Transverse colon (tissue), 4 donors: Measurements from ENCODE around the gene CNPPD1. TPM values are rescaled to one million over a fixed set of nuclear protein-coding genes. Genes with fewer than 3 reads are reported as not detected.

Experiments used
- DNase-seq: peaks from one replicate; pipeline ENCODE4 v3.0.0-alpha.2; 2019
- H3K27ac ChIP-seq, 4 donors: fragments of 200-600 bp; sonication (generic); 2 replicates each; pipeline ENCODE4 v1.5.1; 2016 to 2018; ENCODE audit warnings: inconsistent platforms in 4 of 4
- H3K27me3 ChIP-seq: fragments of 200-600 bp; sonication (generic); 2 replicates; pipeline ENCODE4 v1.5.1; 2017; ENCODE audit warnings: inconsistent platforms
- H3K36me3 ChIP-seq, 4 donors: fragments of 200-600 bp; sonication (generic); 2 replicates each; pipeline ENCODE4 v1.5.1; 2017 to 2019; ENCODE audit warnings: inconsistent platforms in 4 of 4
- H3K4me1 ChIP-seq, 4 donors: fragments of 200-600 bp; sonication (generic); 2 replicates each; pipeline ENCODE4 v1.5.1; 2017 to 2020; ENCODE audit warnings: inconsistent platforms in 4 of 4
- H3K4me3 ChIP-seq, 4 donors: fragments of 200-600 bp; sonication (generic); 1 replicate in 1 of 4; 2 replicates in 3 of 4; pipeline versions ENCODE4 v1.5.1 to v1.6.1; 2017 to 2019; ENCODE audit warnings: inconsistent platforms in 4 of 4
- H3K9me3 ChIP-seq, 2 donors: fragments of 200-600 bp; sonication (generic); 2 replicates each; pipeline ENCODE4 v1.5.1; 2017 to 2019; ENCODE audit warnings: inconsistent platforms in 2 of 2
- EP300 ChIP-seq: sonication (generic); formaldehyde crosslinking; IDR thresholded peaks from one replicate; pipeline ENCODE4 v1.6.1; 2017; ENCODE audit warnings: antibody characterized with exemption, low read depth
- POLR2A ChIP-seq: fragments of 450-650 bp; IDR thresholded peaks from one replicate; pipeline ENCODE4 v1.6.1; 2016; ENCODE audit warnings: antibody characterized with exemption, mild to moderate bottlenecking, moderate library complexity
- POLR2AphosphoS5 ChIP-seq, 3 donors: sonication (generic); formaldehyde crosslinking; IDR thresholded peaks; one replicate each; pipeline ENCODE4 v1.6.1; 2016; ENCODE audit warnings: antibody characterized with exemption in 3 of 3
- WGBS, 2 donors: methylation state at CpG; one replicate each; pipeline ENCODE4 v1.1.5; 2018; ENCODE audit warnings: low coverage in 1 of 2; 5-methylcytosine and 5-hydroxymethylcytosine counted together
- in situ Hi-C, 4 donors: fragments of 200-750 bp; cut with MboI; loops; one replicate each; pipeline versions ENCODE4 v1.15.0 to v1.15.1; 2017; ENCODE audit warnings: low sequenced_read_pairs in 3 of 4, low pct_ligation_motif_present in 1 of 4, low pct_unique_long_range_greater_than_20kb in 1 of 4
- intact Hi-C: fragments of 100-400 bp; cut with DNase I; formaldehyde crosslinking; loops from one replicate; pipeline ENCODE4 v1.15.1; 2023; ENCODE audit warnings: low total_unique reads
- total RNA-seq, 4 donors: library from RNA; depleted of rRNA; stranded (reverse); fragments of >200 nt; gene quantifications; one replicate each; pipeline ENCODE4 v1.1.0, GENCODE V29; 2016
- TF ChIP-seq, protein P1 (sequence below), 5 experiments: fragments of 200-600 bp in 3 of 5; fragments of 450-650 bp in 2 of 5; sonication (generic) in 3 of 5; IDR thresholded peaks; 1 replicate in 2 of 5; 2 replicates in 3 of 5; pipeline ENCODE4 v1.5.1; 2016 to 2017; ENCODE audit warnings: antibody characterized with exemption in 5 of 5, inconsistent platforms in 3 of 5, mild to moderate bottlenecking in 2 of 5, moderate library complexity in 1 of 5

The CNPPD1 gene
- total RNA-seq: 100 to 1,000 TPM in 3 of 4 donors, 10 to 100 TPM in 1; 50.4 to 114 (median 106) TPM

DNA sequence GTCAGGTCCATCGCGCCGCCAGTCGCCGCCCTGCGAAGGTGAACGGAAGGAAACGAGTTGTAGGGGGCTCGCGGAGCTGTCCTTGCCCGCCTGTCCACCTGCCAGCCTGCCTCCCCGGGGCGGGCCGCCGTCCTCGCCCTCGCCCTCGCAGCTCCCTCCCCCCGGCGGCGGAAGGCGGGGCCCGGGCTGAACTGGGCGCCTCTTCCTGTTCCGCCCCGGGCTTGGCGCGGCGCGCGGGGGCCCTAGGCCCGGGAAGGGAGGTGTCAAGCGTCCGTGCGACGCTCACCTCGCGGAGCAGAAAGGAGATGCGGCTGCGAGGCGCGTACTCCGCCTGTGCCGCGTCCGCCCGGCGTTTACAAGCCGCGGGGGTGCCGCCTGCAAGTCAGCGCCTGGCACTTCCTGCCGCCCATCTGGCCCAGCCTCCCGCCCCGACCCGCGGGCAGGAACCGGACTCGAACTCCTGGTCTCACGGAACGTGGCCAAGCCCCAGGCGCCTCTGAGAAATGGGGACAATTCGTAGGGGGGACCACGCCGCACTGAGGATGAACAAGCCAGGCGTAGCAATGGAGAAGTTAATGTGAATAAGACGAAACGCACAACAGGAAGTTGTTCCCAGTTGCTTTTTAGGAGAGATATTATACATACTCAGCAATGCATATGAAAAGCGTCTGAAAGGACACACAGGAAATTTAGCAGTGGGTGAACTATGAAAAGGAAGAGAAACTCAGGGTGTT, at the start of gene CNPPD1:
CNPPD1 (minus strand) TSS at position 108 of the 734 bp plus-strand sequence; CDS start at position 11, 97 bp downstream.
- DNase-seq: peak; percentile 93
- Histone ChIP-seq H3K27me3 (no peaks in the 10 kb centered on the region), H3K36me3 (peaks cover 0 to 37% (median 19%) of the 10 kb centered on the region in 4 donors), H3K4me3 (peak within 1 kb of the TSS; percentile 57 to 100 (median 92)), H3K9me3 (no peaks in the 10 kb centered on the region), H3K4me1 (peaks cover 14 to 48% (median 29%) of the 10 kb centered on the region in 4 donors), H3K27ac (peak within 1 kb of the TSS; percentile 93 to 100 (median 96))
- 0% methylated on average over 6 to 66 of the region's 69 CpGs for WGBS, 2 donors
- intact Hi-C loops (loop anchor here (2.0 kb wide), 1 partner anchor 104 kb away; no protein-coding TSS in a partner anchor), in situ Hi-C loops (loop anchor here in 2 of 4 donors (10.0 kb wide), 1 partner anchor 118 kb away; no protein-coding TSS in a partner anchor)
- no peak for TF ChIP-seq EP300
- peak; percentile 95 for TF ChIP-seq POLR2A
- peak; percentile 91 to 98 (median 97) for TF ChIP-seq POLR2AphosphoS5 (IDR thresholded peaks at IDR 0.05)
- TF ChIP-seq, protein P1, sequence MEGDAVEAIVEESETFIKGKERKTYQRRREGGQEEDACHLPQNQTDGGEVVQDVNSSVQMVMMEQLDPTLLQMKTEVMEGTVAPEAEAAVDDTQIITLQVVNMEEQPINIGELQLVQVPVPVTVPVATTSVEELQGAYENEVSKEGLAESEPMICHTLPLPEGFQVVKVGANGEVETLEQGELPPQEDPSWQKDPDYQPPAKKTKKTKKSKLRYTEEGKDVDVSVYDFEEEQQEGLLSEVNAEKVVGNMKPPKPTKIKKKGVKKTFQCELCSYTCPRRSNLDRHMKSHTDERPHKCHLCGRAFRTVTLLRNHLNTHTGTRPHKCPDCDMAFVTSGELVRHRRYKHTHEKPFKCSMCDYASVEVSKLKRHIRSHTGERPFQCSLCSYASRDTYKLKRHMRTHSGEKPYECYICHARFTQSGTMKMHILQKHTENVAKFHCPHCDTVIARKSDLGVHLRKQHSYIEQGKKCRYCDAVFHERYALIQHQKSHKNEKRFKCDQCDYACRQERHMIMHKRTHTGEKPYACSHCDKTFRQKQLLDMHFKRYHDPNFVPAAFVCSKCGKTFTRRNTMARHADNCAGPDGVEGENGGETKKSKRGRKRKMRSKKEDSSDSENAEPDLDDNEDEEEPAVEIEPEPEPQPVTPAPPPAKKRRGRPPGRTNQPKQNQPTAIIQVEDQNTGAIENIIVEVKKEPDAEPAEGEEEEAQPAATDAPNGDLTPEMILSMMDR (IDR thresholded peaks at IDR 0.05): peak in 1 of 5 experiments; percentile 0

DNA sequence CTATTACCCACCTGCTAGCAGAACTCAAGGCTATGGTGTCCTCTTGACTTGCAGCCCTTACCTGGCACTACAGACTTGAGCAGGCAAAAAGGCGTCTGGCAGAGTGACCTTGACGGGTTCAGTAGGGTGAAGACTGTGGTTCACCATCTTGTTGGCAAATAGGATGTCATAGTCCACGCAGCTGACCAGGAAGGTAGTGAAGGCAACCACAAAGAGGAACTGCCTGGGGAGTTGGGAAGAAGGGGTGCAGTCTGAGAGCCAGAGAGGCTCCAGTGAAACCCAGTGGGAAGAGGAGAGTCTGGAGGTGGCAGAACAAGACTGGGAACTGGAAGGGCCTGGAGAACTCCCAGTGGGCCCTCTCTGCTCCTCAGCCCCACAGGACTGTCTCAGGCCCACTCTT, 48.6 kb upstream of the CNPPD1 start:
- intact Hi-C loops: loop anchor here (10.0 kb wide), 2 partner anchors 61 to 69 kb away; partner anchors contain the start of gene NHEJ1
- no peaks in the 10 kb centered on the region for H3K9me3 ChIP-seq
- no peak overlapping the region for H3K27ac ChIP-seq
- TF ChIP-seq EP300 (no peak), POLR2AphosphoS5 (IDR thresholded peaks at IDR 0.05) (no peak)
- no peak overlapping the region for H3K4me3 ChIP-seq
- no peak for DNase-seq
- 93% methylated on average over 3 of the region's 3 CpGs; no CpG with 5 or more reads in 1 of the 2 donors for WGBS, 2 donors
- H3K4me1 ChIP-seq: peaks cover 11 to 24% (median 20%) of the 10 kb centered on the region in 4 donors
- in situ Hi-C loops: no loop called here
- H3K27me3 ChIP-seq: no peaks in the 10 kb centered on the region
- peaks cover 0 to 50% (median 25%) of the 10 kb centered on the region in 4 donors for H3K36me3 ChIP-seq

DNA sequence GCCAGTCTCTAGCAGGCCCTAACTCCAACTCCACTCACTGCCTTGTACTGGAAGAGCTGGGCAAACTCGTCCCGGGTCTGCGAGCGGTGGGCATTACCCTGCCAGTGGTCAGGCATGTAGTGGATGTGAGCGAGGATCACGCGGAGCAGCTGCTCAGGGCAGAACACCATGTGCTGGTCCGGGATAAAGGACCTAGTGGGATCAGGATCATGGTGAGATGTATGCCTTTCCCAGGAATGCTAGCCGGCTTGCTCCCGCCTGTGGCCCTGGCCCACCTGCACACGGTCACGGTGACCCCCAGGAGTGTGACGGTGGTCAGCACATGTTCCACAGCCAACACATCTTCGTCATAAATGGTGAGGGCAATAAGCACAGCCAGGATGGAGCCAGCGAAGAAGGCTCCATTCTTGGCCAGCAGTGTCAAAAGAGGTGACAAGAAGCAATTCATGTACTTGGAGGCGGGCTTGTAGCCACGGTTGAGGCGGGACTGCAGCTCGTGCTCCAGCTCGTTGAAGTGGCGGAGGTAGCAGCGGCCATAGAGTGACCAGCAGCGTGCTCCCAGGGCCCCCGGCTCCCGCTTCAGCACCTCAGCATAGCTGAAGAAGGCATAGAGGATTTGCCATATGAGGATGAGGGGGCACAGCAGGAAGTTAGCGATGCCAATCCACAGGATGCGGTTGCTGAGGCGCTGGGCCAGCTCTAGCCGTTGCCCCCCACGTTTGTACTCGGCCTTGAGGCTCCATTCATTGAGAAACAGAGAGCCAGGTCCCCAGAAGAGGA, 47.3 kb upstream of the CNPPD1 start:
- in situ Hi-C loops (no loop called here), intact Hi-C loops (loop anchor here (10.0 kb wide), 2 partner anchors 59 to 71 kb away; partner anchors contain the start of gene NHEJ1)
- H3K9me3 ChIP-seq: no peaks in the 10 kb centered on the region
- TF ChIP-seq EP300 (no peak), POLR2A (no peak)
- no peak overlapping the region for H3K27ac ChIP-seq
- WGBS, 2 donors: 92 to 95% methylated on average over 4 to 26 of the region's 31 CpGs
- peaks cover 19 to 31% (median 27%) of the 10 kb centered on the region in 4 donors for H3K4me1 ChIP-seq
- no peak for DNase-seq
- H3K36me3 ChIP-seq: peaks cover 0 to 55% (median 25%) of the 10 kb centered on the region in 4 donors
- H3K27me3 ChIP-seq: no peaks in the 10 kb centered on the region
- H3K4me3 ChIP-seq: no peak overlapping the region

DNA sequence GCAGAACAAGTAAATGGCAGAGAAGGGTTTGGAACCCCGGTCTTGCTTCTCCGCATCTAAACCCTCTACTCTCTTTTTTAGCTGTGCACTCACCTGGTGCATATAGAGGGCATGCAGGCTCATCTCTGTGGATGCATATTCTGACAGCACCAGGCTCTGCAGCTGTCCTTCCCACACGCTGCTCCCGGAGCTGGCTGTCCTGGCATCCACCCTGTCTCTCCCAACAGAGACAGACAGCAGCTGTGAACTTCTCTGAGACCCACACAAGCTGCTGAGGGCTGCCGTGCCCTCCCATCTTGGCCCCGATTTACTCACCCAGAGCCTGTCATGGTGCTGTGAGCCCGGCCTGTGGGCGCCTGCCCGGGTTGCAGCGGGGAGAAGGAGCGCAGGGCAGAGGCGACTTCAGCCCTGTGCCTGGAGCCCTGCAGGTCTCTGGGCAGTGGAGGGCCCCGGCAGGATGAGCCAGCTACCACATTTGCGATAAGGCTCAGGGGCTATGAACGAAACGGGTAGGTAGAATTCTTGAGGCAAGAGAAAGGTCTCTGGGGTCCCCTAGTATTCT, 45.3 kb upstream of the CNPPD1 start:
- in situ Hi-C loops: no loop called here
- TF ChIP-seq, protein P1 (IDR thresholded peaks at IDR 0.05): no peak
- TF ChIP-seq POLR2AphosphoS5 (IDR thresholded peaks at IDR 0.05): no peak
- no peak for DNase-seq
- intact Hi-C loops: loop anchor here (10.0 kb wide), 2 partner anchors 57 to 73 kb away; partner anchors contain the start of gene NHEJ1
- Histone ChIP-seq H3K36me3 (peaks cover 0 to 55% (median 25%) of the 10 kb centered on the region in 4 donors), H3K4me3 (no peak overlapping the region), H3K4me1 (peaks cover 18 to 30% (median 27%) of the 10 kb centered on the region in 4 donors), H3K27me3 (no peaks in the 10 kb centered on the region), H3K27ac (no peak overlapping the region), H3K9me3 (no peaks in the 10 kb centered on the region)
- 92 to 93% methylated on average over 2 to 16 of the region's 16 CpGs for WGBS, 2 donors
